Parathyroid adenoma (tissue), 2 donors: ENCODE data around the gene ACAD8.

Source experiments
- H2AFZ ChIP-seq: fragments of 300-600 bp; sonication (generic); one replicate; pipeline ENCODE4 v1.7.0; 2017; ENCODE audit warnings: antibody characterized with exemption, mild to moderate bottlenecking
- H3K27ac ChIP-seq: fragments of 300-600 bp; sonication (generic); one replicate; pipeline ENCODE4 v1.7.0; 2017
- H3K27me3 ChIP-seq: fragments of 300-600 bp; sonication (generic); one replicate; pipeline ENCODE4 v1.7.0; 2017; ENCODE audit warnings: low read length; ENCODE audit not compliant: control insufficient read depth, insufficient read depth
- H3K36me3 ChIP-seq: fragments of 300-600 bp; sonication (generic); one replicate; pipeline ENCODE4 v1.7.0; 2017; ENCODE audit warnings: low read length; ENCODE audit not compliant: control insufficient read depth, insufficient read depth
- H3K4me1 ChIP-seq: fragments of 300-600 bp; sonication (generic); one replicate; pipeline ENCODE4 v1.7.0; 2017; ENCODE audit warnings: control low read depth
- H3K4me2 ChIP-seq: fragments of 300-600 bp; sonication (generic); one replicate; pipeline ENCODE4 v1.7.0; 2017; ENCODE audit warnings: low read length
- H3K4me3 ChIP-seq: fragments of 300-600 bp; sonication (generic); one replicate; pipeline ENCODE4 v1.7.0; 2017; ENCODE audit warnings: low read depth, low read length
- H3K79me2 ChIP-seq: fragments of 300-600 bp; sonication (generic); one replicate; pipeline ENCODE4 v1.7.0; 2017; ENCODE audit warnings: control low read depth
- H3K9ac ChIP-seq: fragments of 300-600 bp; sonication (generic); one replicate; pipeline ENCODE4 v1.7.0; 2017; ENCODE audit warnings: mild to moderate bottlenecking
- H3K9me3 ChIP-seq: fragments of 300-600 bp; sonication (generic); one replicate; pipeline ENCODE4 v1.7.0; 2017; ENCODE audit warnings: low read length; ENCODE audit not compliant: control insufficient read depth
- CTCF ChIP-seq: fragments of 300-600 bp; sonication (generic); IDR thresholded peaks from one replicate; pipeline ENCODE4 v1.7.0; 2017; ENCODE audit warnings: antibody characterized with exemption, mild to moderate bottlenecking
- donor health status: primary hyperparathyroidism.

ACAD8 gene

GRCh38 chr11:134288486-134288885 is 35.1 kb downstream of the ACAD8 start:
- Histone ChIP-seq H3K9ac (no peak overlapping the region), H2AFZ (no peak overlapping the region), H3K79me2 (no peaks in the 10 kb centered on the region), H3K4me1 (no peaks in the 10 kb centered on the region), H3K27ac (no peak overlapping the region), H3K4me3 (no peak overlapping the region), H3K27me3 (no peaks in the 10 kb centered on the region), H3K36me3 (no peaks in the 10 kb centered on the region), H3K4me2 (no peak overlapping the region), H3K9me3 (no peaks in the 10 kb centered on the region)
- no peak for TF ChIP-seq CTCF

- Histone ChIP-seq H3K4me2 (no peak overlapping the region), H3K9me3 (no peaks in the 10 kb centered on the region), H3K27ac (no peak overlapping the region), H3K9ac (no peak overlapping the region), H3K4me1 (no peaks in the 10 kb centered on the region), H3K79me2 (no peaks in the 10 kb centered on the region), H3K36me3 (no peaks in the 10 kb centered on the region), H3K4me3 (no peak overlapping the region), H3K27me3 (no peaks in the 10 kb centered on the region), H2AFZ (no peak overlapping the region)
- TF ChIP-seq CTCF, result no peak
These were observed 35.8 kb downstream of the ACAD8 start for GRCh38 chr11:134289167-134289566.

GRCh38 chr11:134289789-134290188 is 36.4 kb downstream of the ACAD8 start:
- Histone ChIP-seq H3K27ac (no peak overlapping the region), H3K9ac (no peak overlapping the region), H3K4me2 (no peak overlapping the region), H3K79me2 (no peaks in the 10 kb centered on the region), H2AFZ (no peak overlapping the region), H3K9me3 (no peaks in the 10 kb centered on the region), H3K36me3 (no peaks in the 10 kb centered on the region), H3K4me1 (no peaks in the 10 kb centered on the region), H3K27me3 (no peaks in the 10 kb centered on the region), H3K4me3 (no peak overlapping the region)
- no peak for TF ChIP-seq CTCF

GRCh38 chr11:134290646-134291045 is 37.3 kb downstream of the ACAD8 start:
- no peak overlapping the region for H3K27ac ChIP-seq
- H2AFZ ChIP-seq, result no peak overlapping the region
- H3K36me3 ChIP-seq, result no peaks in the 10 kb centered on the region
- no peaks in the 10 kb centered on the region for H3K27me3 ChIP-seq
- H3K9me3 ChIP-seq, result no peaks in the 10 kb centered on the region
- no peak overlapping the region for H3K4me3 ChIP-seq
- no peaks in the 10 kb centered on the region for H3K4me1 ChIP-seq
- H3K9ac ChIP-seq, result no peak overlapping the region
- TF ChIP-seq CTCF, result no peak
- no peak overlapping the region for H3K4me2 ChIP-seq
- H3K79me2 ChIP-seq, result no peaks in the 10 kb centered on the region

- no peaks in the 10 kb centered on the region for H3K27me3 ChIP-seq
- H3K79me2 ChIP-seq, result no peaks in the 10 kb centered on the region
- no peaks in the 10 kb centered on the region for H3K9me3 ChIP-seq
- no peak overlapping the region for H3K27ac ChIP-seq
- H3K4me2 ChIP-seq, result no peak overlapping the region
- no peak overlapping the region for H3K9ac ChIP-seq
- H3K4me1 ChIP-seq, result no peaks in the 10 kb centered on the region
- H2AFZ ChIP-seq, result no peak overlapping the region
- no peaks in the 10 kb centered on the region for H3K36me3 ChIP-seq
- H3K4me3 ChIP-seq, result no peak overlapping the region
- no peak for TF ChIP-seq CTCF
These were observed 37.8 kb downstream of the ACAD8 start for GRCh38 chr11:134291196-134291595.
